ENCODE results near the gene KLK12. TPM values are rescaled to one million over a fixed set of nuclear protein-coding genes. Genes with fewer than 3 reads are reported as not detected.

KLK12 gene
- total RNA-seq, 4 donors from 2014 or later = 0.96 to 2.1 TPM; not detected in 2

- intact Hi-C loops (cut with DNase I; ENCODE audit: low total_unique reads) = no loop called here
- no peak for TF ChIP-seq CTCF (IDR thresholded peaks at IDR 0.05)
- TF ChIP-seq POLR2A (IDR thresholded peaks at IDR 0.05) = no peak
These were observed 26.2 kb upstream of the KLK12 start for GRCh38 chr19:51060973-51061372.

GRCh38 chr19:51060336-51060735 lies 25.5 kb upstream of the KLK12 start:
- intact Hi-C loops (cut with DNase I; ENCODE audit: low total_unique reads) = no loop called here
- DNase-seq (ENCODE audit: low spot score in 2 of 2) = peak in 1 of 2 donors; percentile 64
- TF ChIP-seq POLR2A (IDR thresholded peaks at IDR 0.05) = no peak
- no peak for TF ChIP-seq CTCF (IDR thresholded peaks at IDR 0.05)
- 66 to 94% methylated on average over 4 of the region's 4 CpGs for WGBS, 2 donors
- H3K4me3 ChIP-seq (ENCODE audit: low read depth, poor library complexity, severe bottlenecking) = no peak overlapping the region

More at GRCh38 chr19:51060973-51061372, 26.2 kb upstream of the KLK12 start:
- H3K4me3 ChIP-seq (ENCODE audit: low read depth, poor library complexity, severe bottlenecking) = no peak overlapping the region
- no peak for DNase-seq (ENCODE audit: low spot score in 2 of 2)
- WGBS, 2 donors = 0 to 95% methylated on average over 1 of the region's 1 CpG

GRCh38 chr19:51059715-51060114 lies 24.9 kb upstream of the KLK12 start:
- TF ChIP-seq POLR2A (IDR thresholded peaks at IDR 0.05) (no peak), CTCF (IDR thresholded peaks at IDR 0.05) (no peak)
- intact Hi-C loops (cut with DNase I; ENCODE audit: low total_unique reads) = no loop called here
- peak in 1 of 2 donors; percentile 77 for DNase-seq (ENCODE audit: low spot score in 2 of 2)
- 71 to 73% methylated on average over 7 of the region's 7 CpGs for WGBS, 2 donors
- H3K4me3 ChIP-seq (ENCODE audit: low read depth, poor library complexity, severe bottlenecking) = no peak overlapping the region

GRCh38 chr19:51055866-51056265 lies 21.1 kb upstream of the KLK12 start:
- H3K4me3 ChIP-seq (ENCODE audit: low read depth, poor library complexity, severe bottlenecking) = no peak overlapping the region
- TF ChIP-seq CTCF (IDR thresholded peaks at IDR 0.05) (no peak), POLR2A (IDR thresholded peaks at IDR 0.05) (no peak)
- intact Hi-C loops (cut with DNase I; ENCODE audit: low total_unique reads) = no loop called here
- DNase-seq (ENCODE audit: low spot score in 2 of 2) = no peak

GRCh38 chr19:51047031-51047335 lies 12.2 kb upstream of the KLK12 start:
- WGBS, 2 donors = 4% methylated on average over 4 of the region's 4 CpGs
- no peak for DNase-seq (ENCODE audit: low spot score in 2 of 2)
- TF ChIP-seq POLR2A (IDR thresholded peaks at IDR 0.05) (no peak), CTCF (IDR thresholded peaks at IDR 0.05) (no peak)

GRCh38 chr19:51044327-51044726 lies 9.5 kb upstream of the KLK12 start:
- intact Hi-C loops (cut with DNase I; ENCODE audit: low total_unique reads) = no loop called here
- 77 to 78% methylated on average over 11 of the region's 11 CpGs for WGBS, 2 donors
- DNase-seq (ENCODE audit: low spot score in 2 of 2) = peak in 1 of 2 donors; percentile 73
- H3K4me3 ChIP-seq (ENCODE audit: low read depth, poor library complexity, severe bottlenecking) = no peak overlapping the region
- no peak for TF ChIP-seq POLR2A (IDR thresholded peaks at IDR 0.05)
- no peak for TF ChIP-seq CTCF (IDR thresholded peaks at IDR 0.05)

More at GRCh38 chr19:51047031-51047335, 12.2 kb upstream of the KLK12 start:
- intact Hi-C loops (cut with DNase I; ENCODE audit: low total_unique reads) = no loop called here
- H3K4me3 ChIP-seq (ENCODE audit: low read depth, poor library complexity, severe bottlenecking) = no peak overlapping the region
